Hepatocyte (in vitro differentiated cells): ENCODE data around the gene NRG3. TPM values are rescaled to one million over a fixed set of nuclear protein-coding genes. Genes with fewer than 3 reads are reported as not detected.
A peak's percentile ranks its signal among the peaks of the same experiment; 100 is the strongest.

Experiments used
- DNase-seq: peaks from one replicate; pipeline ENCODE4 v3.0.0-alpha.2; 2016; ENCODE audit warnings: low spot score
- H2AFZ ChIP-seq: fragments of 200-600 bp; sonication (generic); 2 replicates; pipeline ENCODE4 v1.6.0; 2016; ENCODE audit warnings: antibody characterized with exemption, mild to moderate bottlenecking
- H3K27ac ChIP-seq: fragments of 200-600 bp; sonication (generic); 2 replicates; pipeline ENCODE4 v1.5.1; 2016; ENCODE audit warnings: mild to moderate bottlenecking
- H3K27me3 ChIP-seq: fragments of 200-600 bp; sonication (generic); 2 replicates; pipeline ENCODE4 v1.6.1; 2016
- H3K36me3 ChIP-seq: fragments of 200-600 bp; sonication (generic); replicated peaks from 2 replicates; pipeline ENCODE4 v1.5.1; 2016; ENCODE audit warnings: low read depth; ENCODE audit not compliant: insufficient read depth
- H3K4me1 ChIP-seq: fragments of 200-600 bp; sonication (generic); 2 replicates; pipeline ENCODE4 v1.5.1; 2016; ENCODE audit warnings: mild to moderate bottlenecking, moderate library complexity; ENCODE audit not compliant: insufficient read depth
- H3K4me2 ChIP-seq: fragments of 200-600 bp; sonication (generic); 2 replicates; pipeline ENCODE4 v1.6.0; 2016
- H3K4me3 ChIP-seq: fragments of 200-600 bp; sonication (generic); 2 replicates; pipeline ENCODE4 v1.5.1; 2016; ENCODE audit warnings: mild to moderate bottlenecking
- H3K79me2 ChIP-seq: fragments of 200-600 bp; sonication (generic); 2 replicates; pipeline ENCODE4 v1.6.0; 2017; ENCODE audit warnings: mild to moderate bottlenecking
- H3K9me2 ChIP-seq: fragments of 200-600 bp; sonication (generic); replicated peaks from 2 replicates; pipeline ENCODE4 v1.6.0; 2017; ENCODE audit warnings: mild to moderate bottlenecking; ENCODE audit not compliant: insufficient read depth
- H3K9me3 ChIP-seq: fragments of 200-600 bp; sonication (generic); 2 replicates; pipeline ENCODE4 v1.5.1; 2016; ENCODE audit warnings: low read depth, mild to moderate bottlenecking
- H4K20me1 ChIP-seq: fragments of 200-600 bp; sonication (generic); 2 replicates; pipeline ENCODE4 v1.6.0; 2016; ENCODE audit warnings: mild to moderate bottlenecking; ENCODE audit not compliant: insufficient read depth, poor library complexity, severe bottlenecking
- CTCF ChIP-seq: fragments of 200-600 bp; sonication (generic); IDR thresholded peaks from 2 replicates; pipeline ENCODE4 v1.5.1; 2016; ENCODE audit warnings: antibody characterized with exemption, mild to moderate bottlenecking; ENCODE audit not compliant: poor library complexity
- EZH2 ChIP-seq: fragments of 200-600 bp; sonication (generic); IDR thresholded peaks from 2 replicates; pipeline ENCODE4 v1.6.1; 2016; ENCODE audit warnings: antibody characterized with exemption, mild to moderate bottlenecking, borderline replicate concordance
- EZH2phosphoT487 ChIP-seq: fragments of 200-600 bp; sonication (generic); IDR thresholded peaks from one replicate; pipeline ENCODE4 v1.6.1; 2018; ENCODE audit warnings: antibody characterized with exemption, mild to moderate bottlenecking, low read depth, moderate library complexity; ENCODE audit not compliant: unreplicated experiment, severe bottlenecking
- WGBS: methylation state at CpG from one replicate; pipeline ENCODE4 v1.1.6; 2016; ENCODE audit warnings: low lambda C conversion rate; ENCODE audit errors: missing lambda C conversion rate; 5-methylcytosine and 5-hydroxymethylcytosine counted together
- polyA plus RNA-seq: library from polyadenylated mRNA; unstranded; fragments of >200 nt; fragmentation: Nextera tagmentation; extraction: Ambion mirVana; gene quantifications from 2 replicates; pipeline ENCODE4 v1.2.1, GENCODE V29; 2016
- total RNA-seq: library from RNA; depleted of rRNA; stranded (reverse); fragments of >200 nt; gene quantifications from 2 replicates; pipeline ENCODE4 v1.2.3, GENCODE V29; 2014

Gene NRG3
- total and polyA plus RNA-seq, 2 experiments from 2014 or later, result 0.57 to 2.0 TPM

GRCh38 chr10:82267465-82267864 is 392.5 kb downstream of the NRG3 start:
- DNase-seq, result no peak
- Histone ChIP-seq H3K4me2 (no peak overlapping the region), H3K27me3 (no peaks in the 10 kb centered on the region), H2AFZ (no peak overlapping the region), H3K9me2 (no peaks in the 10 kb centered on the region), H3K79me2 (no peaks in the 10 kb centered on the region), H3K9me3 (no peaks in the 10 kb centered on the region), H3K4me3 (no peak overlapping the region), H4K20me1 (no peaks in the 10 kb centered on the region), H3K27ac (no peak overlapping the region), H3K4me1 (no peaks in the 10 kb centered on the region), H3K36me3 (no peaks in the 10 kb centered on the region)
- TF ChIP-seq CTCF, result no peak
- TF ChIP-seq EZH2phosphoT487, result no peak
- no peak for TF ChIP-seq EZH2
- 93% methylated on average over 2 of the region's 2 CpGs for WGBS

- Histone ChIP-seq H3K9me3 (no peaks in the 10 kb centered on the region), H4K20me1 (no peaks in the 10 kb centered on the region), H3K4me3 (no peak overlapping the region), H3K27me3 (no peaks in the 10 kb centered on the region), H3K27ac (no peak overlapping the region), H3K4me1 (no peaks in the 10 kb centered on the region), H3K4me2 (no peak overlapping the region), H3K79me2 (no peaks in the 10 kb centered on the region), H3K36me3 (no peaks in the 10 kb centered on the region), H3K9me2 (no peaks in the 10 kb centered on the region), H2AFZ (no peak overlapping the region)
- DNase-seq, result no peak
- WGBS, result 86% methylated on average over 2 of the region's 2 CpGs
- TF ChIP-seq CTCF, result no peak
- TF ChIP-seq EZH2, result no peak
- no peak for TF ChIP-seq EZH2phosphoT487
Observed at GRCh38 chr10:82267960-82268359, 393.0 kb downstream of the NRG3 start.

GRCh38 chr10:82277591-82277990 is 402.6 kb downstream of the NRG3 start:
- DNase-seq, result no peak
- H3K4me1 ChIP-seq, result no peaks in the 10 kb centered on the region
- WGBS, result 77% methylated on average over 1 of the region's 1 CpG
- H2AFZ ChIP-seq, result no peak overlapping the region
- H3K36me3 ChIP-seq, result no peaks in the 10 kb centered on the region
- H3K27ac ChIP-seq, result no peak overlapping the region
- H3K79me2 ChIP-seq, result no peaks in the 10 kb centered on the region
- no peaks in the 10 kb centered on the region for H3K27me3 ChIP-seq
- no peak overlapping the region for H3K4me3 ChIP-seq
- H3K9me3 ChIP-seq, result no peaks in the 10 kb centered on the region
- H4K20me1 ChIP-seq, result no peaks in the 10 kb centered on the region
- no peak for TF ChIP-seq EZH2
- no peak for TF ChIP-seq EZH2phosphoT487
- no peak for TF ChIP-seq CTCF
- no peak overlapping the region for H3K4me2 ChIP-seq
- no peaks in the 10 kb centered on the region for H3K9me2 ChIP-seq

GRCh38 chr10:82278401-82279182 is 403.6 kb downstream of the NRG3 start:
- Histone ChIP-seq H3K27me3 (no peaks in the 10 kb centered on the region), H3K9me2 (no peaks in the 10 kb centered on the region), H3K4me2 (peak overlapping the region; percentile 55), H3K4me3 (no peak overlapping the region), H3K27ac (peak overlapping the region; percentile 6), H3K36me3 (no peaks in the 10 kb centered on the region), H3K79me2 (no peaks in the 10 kb centered on the region), H2AFZ (no peak overlapping the region), H4K20me1 (no peaks in the 10 kb centered on the region), H3K4me1 (no peaks in the 10 kb centered on the region), H3K9me3 (no peaks in the 10 kb centered on the region)
- DNase-seq, result no peak
- TF ChIP-seq EZH2phosphoT487 (no peak), EZH2 (no peak), CTCF (no peak)
- WGBS, result 59% methylated on average over 10 of the region's 10 CpGs
